NCI-H146 (cell line): ENCODE data around the gene GK2.

Experiments
- DNase-seq: peaks from one replicate; lab custom pipeline; 2025; lab: John Stamatoyannopoulos, UW

GK2 gene

GRCh38 chr4:79385641-79386040 is 22.4 kb downstream of the GK2 start:
- no peak for DNase-seq

GRCh38 chr4:79381161-79381560 is 26.9 kb downstream of the GK2 start:
- DNase-seq = no peak

GRCh38 chr4:79370026-79370425 is 38.0 kb downstream of the GK2 start:
- DNase-seq = no peak

- DNase-seq = no peak
Observed at GRCh38 chr4:79367096-79367495, 40.9 kb downstream of the GK2 start.

GRCh38 chr4:79366422-79366821 is 41.6 kb downstream of the GK2 start:
- no peak for DNase-seq

- no peak for DNase-seq
Observed at GRCh38 chr4:79364061-79364460, 44.0 kb downstream of the GK2 start.

- DNase-seq = no peak
Observed at GRCh38 chr4:79362626-79363025, 45.4 kb downstream of the GK2 start.

GRCh38 chr4:79360006-79360405 is 48.0 kb downstream of the GK2 start:
- no peak for DNase-seq

- no peak for DNase-seq
Observed at GRCh38 chr4:79358438-79358837, 49.6 kb downstream of the GK2 start.

- no peak for DNase-seq
Observed at GRCh38 chr4:79357365-79357764, 50.7 kb downstream of the GK2 start.
